ENCODE data around the gene RAB40C. TPM values are rescaled to one million over a fixed set of nuclear protein-coding genes. Genes with fewer than 3 reads are reported as not detected.

Gene RAB40C
- total RNA-seq, 1 donor from 2014 or later: 13.4 TPM

- H3K27me3 Mint-ChIP-seq (ENCODE audit: low read depth): no peaks in the 10 kb centered on the region
- no peaks in the 10 kb centered on the region for H3K36me3 Mint-ChIP-seq (ENCODE audit: low read depth)
- H3K4me1 Mint-ChIP-seq (ENCODE audit: low read depth): peaks cover 2% of the 10 kb centered on the region
Measured at GRCh38 chr16:608019-608418, 18.2 kb downstream of the RAB40C start.

GRCh38 chr16:609316-609715 is 19.4 kb downstream of the RAB40C start:
- Mint-ChIP-seq H3K36me3 (ENCODE audit: low read depth) (no peaks in the 10 kb centered on the region), H3K27me3 (ENCODE audit: low read depth) (no peaks in the 10 kb centered on the region), H3K9me3 (no peaks in the 10 kb centered on the region), H3K4me1 (ENCODE audit: low read depth) (peaks cover 2% of the 10 kb centered on the region), H3K4me3 (ENCODE audit: low read depth) (no peak overlapping the region), H3K27ac (no peak overlapping the region)
- no peak for DNase-seq (ENCODE audit: low spot score)
- intact Hi-C loops (cut with micrococcal nuclease): no loop called here

More at GRCh38 chr16:608019-608418, 18.2 kb downstream of the RAB40C start:
- H3K9me3 Mint-ChIP-seq: no peaks in the 10 kb centered on the region
- no peak for DNase-seq (ENCODE audit: low spot score)
- H3K27ac Mint-ChIP-seq: no peak overlapping the region
- intact Hi-C loops (cut with micrococcal nuclease): no loop called here
- H3K4me3 Mint-ChIP-seq (ENCODE audit: low read depth): no peak overlapping the region

- no peak overlapping the region for H3K27ac Mint-ChIP-seq
- DNase-seq (ENCODE audit: low spot score): no peak
- no peaks in the 10 kb centered on the region for H3K9me3 Mint-ChIP-seq
- H3K27me3 Mint-ChIP-seq (ENCODE audit: low read depth): no peaks in the 10 kb centered on the region
- H3K36me3 Mint-ChIP-seq (ENCODE audit: low read depth): no peaks in the 10 kb centered on the region
- H3K4me1 Mint-ChIP-seq (ENCODE audit: low read depth): peaks cover 2% of the 10 kb centered on the region
- H3K4me3 Mint-ChIP-seq (ENCODE audit: low read depth): no peak overlapping the region
- intact Hi-C loops (cut with micrococcal nuclease): no loop called here
Measured at GRCh38 chr16:609984-610383, 20.1 kb downstream of the RAB40C start.

- H3K4me3 Mint-ChIP-seq (ENCODE audit: low read depth): no peak overlapping the region
- DNase-seq (ENCODE audit: low spot score): no peak
- H3K4me1 Mint-ChIP-seq (ENCODE audit: low read depth): peaks cover 2% of the 10 kb centered on the region
- intact Hi-C loops (cut with micrococcal nuclease): no loop called here
- H3K36me3 Mint-ChIP-seq (ENCODE audit: low read depth): no peaks in the 10 kb centered on the region
- H3K9me3 Mint-ChIP-seq: no peaks in the 10 kb centered on the region
- H3K27ac Mint-ChIP-seq: no peak overlapping the region
- H3K27me3 Mint-ChIP-seq (ENCODE audit: low read depth): no peaks in the 10 kb centered on the region
Measured at GRCh38 chr16:610513-611381, 20.9 kb downstream of the RAB40C start.

- intact Hi-C loops (cut with micrococcal nuclease): no loop called here
- no peaks in the 10 kb centered on the region for H3K9me3 Mint-ChIP-seq
- H3K27ac Mint-ChIP-seq: no peak overlapping the region
- no peaks in the 10 kb centered on the region for H3K36me3 Mint-ChIP-seq (ENCODE audit: low read depth)
- no peak for DNase-seq (ENCODE audit: low spot score)
- H3K4me1 Mint-ChIP-seq (ENCODE audit: low read depth): peaks cover 2% of the 10 kb centered on the region
- H3K27me3 Mint-ChIP-seq (ENCODE audit: low read depth): no peaks in the 10 kb centered on the region
- no peak overlapping the region for H3K4me3 Mint-ChIP-seq (ENCODE audit: low read depth)
Measured at GRCh38 chr16:615122-615521, 25.3 kb downstream of the RAB40C start.

GRCh38 chr16:616733-617586 is 27.1 kb downstream of the RAB40C start:
- H3K27me3 Mint-ChIP-seq (ENCODE audit: low read depth): no peaks in the 10 kb centered on the region
- no peaks in the 10 kb centered on the region for H3K4me1 Mint-ChIP-seq (ENCODE audit: low read depth)
- intact Hi-C loops (cut with micrococcal nuclease): no loop called here
- H3K27ac Mint-ChIP-seq: no peak overlapping the region
- H3K4me3 Mint-ChIP-seq (ENCODE audit: low read depth): no peak overlapping the region
- H3K9me3 Mint-ChIP-seq: no peaks in the 10 kb centered on the region
- no peaks in the 10 kb centered on the region for H3K36me3 Mint-ChIP-seq (ENCODE audit: low read depth)
- no peak for DNase-seq (ENCODE audit: low spot score)

GRCh38 chr16:617855-618254 is 28.0 kb downstream of the RAB40C start:
- no peaks in the 10 kb centered on the region for H3K27me3 Mint-ChIP-seq (ENCODE audit: low read depth)
- DNase-seq (ENCODE audit: low spot score): no peak
- H3K9me3 Mint-ChIP-seq: no peaks in the 10 kb centered on the region
- no peaks in the 10 kb centered on the region for H3K36me3 Mint-ChIP-seq (ENCODE audit: low read depth)
- intact Hi-C loops (cut with micrococcal nuclease): no loop called here
- no peak overlapping the region for H3K27ac Mint-ChIP-seq
- no peak overlapping the region for H3K4me3 Mint-ChIP-seq (ENCODE audit: low read depth)
- no peaks in the 10 kb centered on the region for H3K4me1 Mint-ChIP-seq (ENCODE audit: low read depth)

- H3K36me3 Mint-ChIP-seq (ENCODE audit: low read depth): no peaks in the 10 kb centered on the region
- H3K4me3 Mint-ChIP-seq (ENCODE audit: low read depth): no peak overlapping the region
- no peak for DNase-seq (ENCODE audit: low spot score)
- no peaks in the 10 kb centered on the region for H3K4me1 Mint-ChIP-seq (ENCODE audit: low read depth)
- no peak overlapping the region for H3K27ac Mint-ChIP-seq
- no peaks in the 10 kb centered on the region for H3K27me3 Mint-ChIP-seq (ENCODE audit: low read depth)
- intact Hi-C loops (cut with micrococcal nuclease): no loop called here
- no peaks in the 10 kb centered on the region for H3K9me3 Mint-ChIP-seq
Measured at GRCh38 chr16:619476-620100, 29.7 kb downstream of the RAB40C start.

- DNase-seq (ENCODE audit: low spot score): no peak
- Mint-ChIP-seq H3K27me3 (ENCODE audit: low read depth) (no peaks in the 10 kb centered on the region), H3K9me3 (no peaks in the 10 kb centered on the region), H3K27ac (no peak overlapping the region), H3K36me3 (ENCODE audit: low read depth) (no peaks in the 10 kb centered on the region), H3K4me1 (ENCODE audit: low read depth) (no peaks in the 10 kb centered on the region), H3K4me3 (ENCODE audit: low read depth) (no peak overlapping the region)
- intact Hi-C loops (cut with micrococcal nuclease): no loop called here
Measured at GRCh38 chr16:620700-621525, 31.0 kb downstream of the RAB40C start.

- no peak overlapping the region for H3K4me3 Mint-ChIP-seq (ENCODE audit: low read depth)
- intact Hi-C loops (cut with micrococcal nuclease): no loop called here
- no peak overlapping the region for H3K27ac Mint-ChIP-seq
Measured at GRCh38 chr16:621526-622105, 31.8 kb downstream of the RAB40C start.

GRCh38 chr16:622920-623280 is 33.0 kb downstream of the RAB40C start:
- Mint-ChIP-seq H3K4me3 (ENCODE audit: low read depth) (no peak overlapping the region), H3K9me3 (no peaks in the 10 kb centered on the region), H3K4me1 (ENCODE audit: low read depth) (no peaks in the 10 kb centered on the region), H3K27ac (no peak overlapping the region), H3K36me3 (ENCODE audit: low read depth) (no peaks in the 10 kb centered on the region), H3K27me3 (ENCODE audit: low read depth) (no peaks in the 10 kb centered on the region)
- intact Hi-C loops (cut with micrococcal nuclease): no loop called here
- DNase-seq (ENCODE audit: low spot score): no peak

More at GRCh38 chr16:621526-622105, 31.8 kb downstream of the RAB40C start:
- H3K36me3 Mint-ChIP-seq (ENCODE audit: low read depth): no peaks in the 10 kb centered on the region
- no peaks in the 10 kb centered on the region for H3K27me3 Mint-ChIP-seq (ENCODE audit: low read depth)
- DNase-seq (ENCODE audit: low spot score): no peak
- no peaks in the 10 kb centered on the region for H3K4me1 Mint-ChIP-seq (ENCODE audit: low read depth)
- no peaks in the 10 kb centered on the region for H3K9me3 Mint-ChIP-seq

GRCh38 chr16:624526-625070 is 34.7 kb downstream of the RAB40C start:
- Mint-ChIP-seq H3K4me3 (ENCODE audit: low read depth) (no peak overlapping the region), H3K9me3 (no peaks in the 10 kb centered on the region), H3K36me3 (ENCODE audit: low read depth) (no peaks in the 10 kb centered on the region), H3K27ac (no peak overlapping the region), H3K4me1 (ENCODE audit: low read depth) (no peaks in the 10 kb centered on the region), H3K27me3 (ENCODE audit: low read depth) (no peaks in the 10 kb centered on the region)
- no peak for DNase-seq (ENCODE audit: low spot score)
- intact Hi-C loops (cut with micrococcal nuclease): no loop called here

Data from activated T-helper 2 cell treated with anti-CD3 and anti-CD28 coated beads, Interferon-gamma antibody, Interleukin-2, Interleukin-4, amounts not matched to agents 10 μg/mL and 5 μg/mL and 100 μg/mL, durations not matched to agents 14 hours and 24 hours and 36 hours (primary cell).